T-helper 22 cell (primary cell): ENCODE measurements around the gene FGFR2.
"Not testable (repeated sequence)": the region's sequence is repeated elsewhere in the genome, so short reads cannot be mapped to it uniquely, and the experiment has no call there.

Source experiments
- DNase-seq: peaks from one replicate; pipeline ENCODE4 v3.0.0-alpha.2; 2020; ENCODE audit warnings: low read depth

The FGFR2 gene

GRCh38 chr10:121524157-121524817 is 74.0 kb downstream of the FGFR2 start:
- DNase-seq: no peak

GRCh38 chr10:121522831-121523230 is 75.4 kb downstream of the FGFR2 start:
- no peak for DNase-seq

- no peak for DNase-seq
These were observed 76.3 kb downstream of the FGFR2 start for GRCh38 chr10:121521794-121522556.

GRCh38 chr10:121520526-121520925 is 77.7 kb downstream of the FGFR2 start:
- DNase-seq: not testable (repeated sequence)

GRCh38 chr10:121519901-121520493 is 78.2 kb downstream of the FGFR2 start:
- DNase-seq: no peak

- DNase-seq: no peak
These were observed 78.8 kb downstream of the FGFR2 start for GRCh38 chr10:121519411-121519810.

GRCh38 chr10:121518333-121518732 is 79.9 kb downstream of the FGFR2 start:
- DNase-seq: no peak

- DNase-seq: no peak
These were observed 82.0 kb downstream of the FGFR2 start for GRCh38 chr10:121516093-121516865.

- no peak for DNase-seq
These were observed 83.9 kb downstream of the FGFR2 start for GRCh38 chr10:121514141-121514865.

- no peak for DNase-seq
These were observed 86.3 kb downstream of the FGFR2 start for GRCh38 chr10:121511943-121512342.

GRCh38 chr10:121511460-121511859 is 86.8 kb downstream of the FGFR2 start:
- no peak for DNase-seq

- DNase-seq: no peak
These were observed 88.0 kb downstream of the FGFR2 start for GRCh38 chr10:121510201-121510771.

- DNase-seq: no peak
These were observed 88.4 kb downstream of the FGFR2 start for GRCh38 chr10:121509796-121510195.

- no peak for DNase-seq
These were observed 89.1 kb downstream of the FGFR2 start for GRCh38 chr10:121509112-121509511.

GRCh38 chr10:121503587-121504051 is 94.6 kb downstream of the FGFR2 start:
- DNase-seq: no peak

- DNase-seq: no peak
These were observed 96.4 kb downstream of the FGFR2 start for GRCh38 chr10:121501796-121502195.

GRCh38 chr10:121500701-121501332 is 97.4 kb downstream of the FGFR2 start:
- no peak for DNase-seq

- no peak for DNase-seq
These were observed 100.5 kb downstream of the FGFR2 start for GRCh38 chr10:121497513-121498470.

GRCh38 chr10:121495719-121496118 is 102.5 kb downstream of the FGFR2 start:
- no peak for DNase-seq

GRCh38 chr10:121494296-121494695 is 103.9 kb downstream of the FGFR2 start:
- no peak for DNase-seq
